Kidney epithelial cell (primary cell): Measurements from ENCODE around the gene MYL10. TPM values are rescaled to one million over a fixed set of nuclear protein-coding genes. Genes with fewer than 3 reads are reported as not detected.

Source experiments
- DNase-seq: peaks from one replicate; pipeline ENCODE4 v3.0.0-alpha.2; 2010; ENCODE audit warnings: low read depth
- H3K27me3 ChIP-seq: 2 replicates; pipeline ENCODE4 v1.6.0; 2011; ENCODE audit warnings: low read length; ENCODE audit not compliant: control insufficient read depth, insufficient read depth
- H3K36me3 ChIP-seq: 2 replicates; pipeline ENCODE4 v1.5.1; 2011; ENCODE audit warnings: low read length; ENCODE audit not compliant: control insufficient read depth, insufficient read depth
- H3K4me3 ChIP-seq: 2 replicates; pipeline ENCODE4 v1.5.1; 2011; ENCODE audit warnings: low read depth, mild to moderate bottlenecking, control low read depth, low read length
- total RNA-seq: library from RNA; depleted of rRNA; stranded (reverse); fragments of >200 nt; gene quantifications from 2 replicates; pipeline ENCODE4 v1.2.3, GENCODE V29; 2015
- TF ChIP-seq, protein P1 (sequence below): IDR thresholded peaks from 2 replicates; pipeline ENCODE4 v1.5.1; 2011; ENCODE audit warnings: mild to moderate bottlenecking, moderate library complexity, low read length, control low read depth, inconsistent platforms; ENCODE audit not compliant: insufficient read depth, poor library complexity, severe bottlenecking

MYL10 gene
- total RNA-seq, 1 donor from 2014 or later = not detected

- Histone ChIP-seq H3K27me3 (peaks cover 12% of the 10 kb centered on the region), H3K4me3 (no peak overlapping the region), H3K36me3 (no peaks in the 10 kb centered on the region)
- TF ChIP-seq, protein P1, sequence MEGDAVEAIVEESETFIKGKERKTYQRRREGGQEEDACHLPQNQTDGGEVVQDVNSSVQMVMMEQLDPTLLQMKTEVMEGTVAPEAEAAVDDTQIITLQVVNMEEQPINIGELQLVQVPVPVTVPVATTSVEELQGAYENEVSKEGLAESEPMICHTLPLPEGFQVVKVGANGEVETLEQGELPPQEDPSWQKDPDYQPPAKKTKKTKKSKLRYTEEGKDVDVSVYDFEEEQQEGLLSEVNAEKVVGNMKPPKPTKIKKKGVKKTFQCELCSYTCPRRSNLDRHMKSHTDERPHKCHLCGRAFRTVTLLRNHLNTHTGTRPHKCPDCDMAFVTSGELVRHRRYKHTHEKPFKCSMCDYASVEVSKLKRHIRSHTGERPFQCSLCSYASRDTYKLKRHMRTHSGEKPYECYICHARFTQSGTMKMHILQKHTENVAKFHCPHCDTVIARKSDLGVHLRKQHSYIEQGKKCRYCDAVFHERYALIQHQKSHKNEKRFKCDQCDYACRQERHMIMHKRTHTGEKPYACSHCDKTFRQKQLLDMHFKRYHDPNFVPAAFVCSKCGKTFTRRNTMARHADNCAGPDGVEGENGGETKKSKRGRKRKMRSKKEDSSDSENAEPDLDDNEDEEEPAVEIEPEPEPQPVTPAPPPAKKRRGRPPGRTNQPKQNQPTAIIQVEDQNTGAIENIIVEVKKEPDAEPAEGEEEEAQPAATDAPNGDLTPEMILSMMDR = no peak
- DNase-seq = no peak
These were observed 13.7 kb downstream of the MYL10 start for GRCh38 chr7:101615446-101615845.

GRCh38 chr7:101614939-101615302, 14.2 kb downstream of the MYL10 start:
- Histone ChIP-seq H3K36me3 (no peaks in the 10 kb centered on the region), H3K4me3 (no peak overlapping the region), H3K27me3 (peaks cover 12% of the 10 kb centered on the region)
- no peak for DNase-seq
- TF ChIP-seq, protein P1 = no peak

GRCh38 chr7:101614098-101614938, 14.8 kb downstream of the MYL10 start:
- no peak for DNase-seq
- H3K27me3 ChIP-seq = peaks cover 12% of the 10 kb centered on the region
- H3K36me3 ChIP-seq = no peaks in the 10 kb centered on the region
- TF ChIP-seq, protein P1 = no peak
- H3K4me3 ChIP-seq = no peak overlapping the region

- TF ChIP-seq, protein P1 = no peak
- DNase-seq = no peak
- Histone ChIP-seq H3K27me3 (peaks cover 12% of the 10 kb centered on the region), H3K4me3 (no peak overlapping the region), H3K36me3 (no peaks in the 10 kb centered on the region)
These were observed 16.1 kb downstream of the MYL10 start for GRCh38 chr7:101612885-101613515.

DNA sequence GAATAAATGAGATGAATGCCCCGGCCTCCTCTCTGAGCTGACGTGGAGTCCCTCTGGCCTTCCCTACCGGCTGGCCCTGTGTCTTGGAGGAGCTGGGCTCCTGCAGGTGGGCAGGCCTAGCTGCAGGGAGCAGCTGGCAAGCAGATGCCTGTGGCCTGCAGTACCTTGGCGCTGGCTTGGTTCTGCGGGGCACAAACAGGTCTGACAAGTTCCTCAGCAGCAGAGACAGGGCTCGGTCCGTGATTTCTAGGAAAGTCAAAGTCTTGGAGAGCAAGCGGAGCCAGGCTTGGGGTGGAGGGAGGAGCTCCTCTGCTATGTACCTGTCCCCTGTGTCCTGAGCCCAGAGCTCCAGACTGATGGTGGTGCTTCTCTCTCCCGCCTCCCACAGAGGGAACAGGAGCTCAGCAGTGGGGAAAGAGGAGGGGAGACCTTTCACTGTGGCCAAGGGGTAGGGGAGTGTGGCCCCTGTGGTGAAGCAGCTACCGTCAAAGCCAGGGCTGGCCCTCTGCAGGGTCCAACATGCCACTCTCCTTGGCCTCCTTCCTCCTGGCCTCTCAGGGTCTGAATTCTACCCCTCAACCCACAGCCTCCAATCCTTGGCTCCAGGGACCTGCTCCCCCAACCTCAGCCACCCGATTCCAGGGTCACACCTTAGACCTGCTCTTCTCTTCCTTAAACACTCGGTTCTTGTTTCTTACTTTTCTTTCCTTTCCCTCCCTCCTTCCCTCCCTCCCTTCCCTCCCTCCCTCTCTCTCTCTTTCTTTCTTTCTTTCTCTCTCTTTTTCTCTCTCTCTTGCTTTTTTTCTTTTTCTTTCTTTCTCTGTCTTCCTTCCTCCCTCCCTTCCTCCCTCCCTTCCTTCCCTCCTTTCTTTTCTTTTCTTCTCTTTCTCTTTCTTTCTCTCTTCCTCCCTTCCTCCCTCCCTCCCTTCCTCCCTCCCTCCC, 20.1 kb downstream of the MYL10 start:
- TF ChIP-seq, protein P1 = no peak
- Histone ChIP-seq H3K4me3 (no peak overlapping the region), H3K27me3 (peaks cover 6% of the 10 kb centered on the region), H3K36me3 (no peaks in the 10 kb centered on the region)
- DNase-seq = peak; percentile 23
